HEK293 (cell line): ENCODE data around the gene SLC25A41.

Experiments used
- CTCF ChIA-PET: fragments of 350-600 bp; formaldehyde crosslinking; extraction: SDS; loops from one replicate; lab custom pipeline; 2021; ENCODE audit warnings: antibody characterized with exemption; lab: Yijun Ruan, JAX
- POLR2A ChIA-PET: fragments of 300-600 bp; formaldehyde crosslinking; extraction: SDS; loops from one replicate; lab custom pipeline; 2020; ENCODE audit warnings: antibody characterized with exemption, inconsistent platforms; lab: Yijun Ruan, JAX
- H3K27ac ChIP-seq: fragments of 200-500 bp; sonication (Bioruptor generic); 2 replicates; pipeline ENCODE4 v1.5.1; 2014; ENCODE audit warnings: low read depth, low read length, control low read depth, inconsistent platforms; ENCODE audit errors: extremely low read depth
- H3K36me3 ChIP-seq, 2 experiments: fragments of 200-500 bp in 1 of 2; sonication (Bioruptor generic) in 1 of 2; 1 replicate in 1 of 2; 2 replicates in 1 of 2; pipeline ENCODE4 v1.5.1; 2014 to 2017; ENCODE audit warnings: inconsistent platforms in 2 of 2, low read length in 2 of 2; ENCODE audit not compliant: control insufficient read depth in 2 of 2, insufficient read depth in 1 of 2
- H3K4me1 ChIP-seq: fragments of 200-500 bp; sonication (Bioruptor generic); 2 replicates; pipeline ENCODE4 v1.5.1; 2014; ENCODE audit warnings: mild to moderate bottlenecking, low read length, inconsistent platforms; ENCODE audit not compliant: control insufficient read depth, insufficient read depth
- H3K4me3 ChIP-seq: 2 replicates; pipeline ENCODE4 v1.5.1; 2011; ENCODE audit warnings: low read depth, mild to moderate bottlenecking, control low read depth, low read length, moderate library complexity
- H3K9me3 ChIP-seq: fragments of 200-500 bp; sonication (Bioruptor generic); 2 replicates; pipeline ENCODE4 v1.5.1; 2014; ENCODE audit warnings: low read depth, low read length, inconsistent platforms; ENCODE audit not compliant: control insufficient read depth, insufficient read depth
- MYNN ChIP-seq: fragments of 450-650 bp; formaldehyde crosslinking; IDR thresholded peaks from 2 replicates; pipeline ENCODE4 v1.5.1; 2016; ENCODE audit warnings: missing biosample characterization, missing genetic modification characterization, borderline replicate concordance
- PRDM2 ChIP-seq: fragments of 450-650 bp; formaldehyde crosslinking; IDR thresholded peaks from 2 replicates; pipeline ENCODE4 v1.5.1; 2016; ENCODE audit warnings: missing biosample characterization, missing genetic modification characterization, borderline replicate concordance
- SALL2 ChIP-seq: fragments of 450-650 bp; formaldehyde crosslinking; IDR thresholded peaks from 2 replicates; pipeline ENCODE4 v1.5.0; 2017; ENCODE audit warnings: missing biosample characterization, mild to moderate bottlenecking, missing genetic modification characterization, borderline replicate concordance
- ZBTB7A ChIP-seq: fragments of 450-650 bp; formaldehyde crosslinking; IDR thresholded peaks from 2 replicates; pipeline ENCODE4 v1.5.1; 2016; ENCODE audit warnings: low read depth, missing biosample characterization, missing genetic modification characterization
- ZBTB8A ChIP-seq: fragments of 450-650 bp; formaldehyde crosslinking; IDR thresholded peaks from 2 replicates; pipeline ENCODE4 v1.5.1; 2016; ENCODE audit warnings: missing biosample characterization, missing genetic modification characterization
- ZIC2 ChIP-seq: fragments of 450-650 bp; formaldehyde crosslinking; IDR thresholded peaks from 2 replicates; pipeline ENCODE4 v1.5.1; 2016; ENCODE audit warnings: missing biosample characterization, missing genetic modification characterization
- ZNF10 ChIP-seq: fragments of 450-650 bp; formaldehyde crosslinking; IDR thresholded peaks from 2 replicates; pipeline ENCODE4 v1.5.1; 2017; ENCODE audit warnings: missing biosample characterization, missing genetic modification characterization
- ZNF112 ChIP-seq: fragments of 450-650 bp; formaldehyde crosslinking; IDR thresholded peaks from 2 replicates; pipeline ENCODE4 v1.5.0; 2017; ENCODE audit warnings: missing biosample characterization, missing genetic modification characterization
- ZNF146 ChIP-seq: fragments of 450-650 bp; formaldehyde crosslinking; IDR thresholded peaks from 2 replicates; pipeline ENCODE4 v1.5.1; 2016; ENCODE audit warnings: missing biosample characterization, missing genetic modification characterization
- ZNF155 ChIP-seq: fragments of 450-650 bp; formaldehyde crosslinking; IDR thresholded peaks from 2 replicates; pipeline ENCODE4 v1.5.1; 2016; ENCODE audit warnings: missing biosample characterization, missing genetic modification characterization
- ZNF302 ChIP-seq: fragments of 450-650 bp; formaldehyde crosslinking; IDR thresholded peaks from 2 replicates; pipeline ENCODE4 v1.5.1; 2016; ENCODE audit warnings: missing biosample characterization, missing genetic modification characterization, low read depth
- ZNF404 ChIP-seq: fragments of 450-650 bp; formaldehyde crosslinking; IDR thresholded peaks from 2 replicates; pipeline ENCODE4 v1.5.1; 2017; ENCODE audit warnings: missing biosample characterization, missing genetic modification characterization
- ZNF423 ChIP-seq: fragments of 450-650 bp; formaldehyde crosslinking; IDR thresholded peaks from 2 replicates; pipeline ENCODE4 v1.5.1; 2016; ENCODE audit warnings: missing biosample characterization, missing genetic modification characterization
- ZNF501 ChIP-seq: fragments of 450-650 bp; formaldehyde crosslinking; IDR thresholded peaks from 2 replicates; pipeline ENCODE4 v1.5.1; 2016; ENCODE audit warnings: missing biosample characterization, missing genetic modification characterization
- ZNF521 ChIP-seq: fragments of 450-650 bp; formaldehyde crosslinking; IDR thresholded peaks from 2 replicates; pipeline ENCODE4 v1.5.1; 2017; ENCODE audit warnings: missing biosample characterization, mild to moderate bottlenecking, missing genetic modification characterization
- ZNF558 ChIP-seq: fragments of 450-650 bp; formaldehyde crosslinking; IDR thresholded peaks from 2 replicates; pipeline ENCODE4 v1.5.1; 2016; ENCODE audit warnings: missing biosample characterization, missing genetic modification characterization
- ZNF600 ChIP-seq: fragments of 450-650 bp; formaldehyde crosslinking; IDR thresholded peaks from 2 replicates; pipeline ENCODE4 v1.5.1; 2016; ENCODE audit warnings: missing biosample characterization, missing genetic modification characterization
- ZNF610 ChIP-seq: fragments of 450-650 bp; formaldehyde crosslinking; IDR thresholded peaks from 2 replicates; pipeline ENCODE4 v1.5.1; 2016; ENCODE audit warnings: missing biosample characterization, missing genetic modification characterization, borderline replicate concordance
- ZNF629 ChIP-seq: fragments of 450-650 bp; formaldehyde crosslinking; IDR thresholded peaks from 2 replicates; pipeline ENCODE4 v1.5.1; 2017; ENCODE audit warnings: missing biosample characterization, missing genetic modification characterization
- ZNF654 ChIP-seq: fragments of 450-650 bp; formaldehyde crosslinking; IDR thresholded peaks from 2 replicates; pipeline ENCODE4 v1.5.1; 2016; ENCODE audit warnings: low read depth, missing biosample characterization, missing genetic modification characterization
- ZNF677 ChIP-seq: fragments of 450-650 bp; IDR thresholded peaks from 2 replicates; pipeline ENCODE4 v1.5.0; 2018; ENCODE audit warnings: missing biosample characterization, mild to moderate bottlenecking, missing genetic modification characterization, moderate library complexity
- ZNF704 ChIP-seq: fragments of 450-650 bp; formaldehyde crosslinking; IDR thresholded peaks from 2 replicates; pipeline ENCODE4 v1.5.1; 2016; ENCODE audit warnings: missing biosample characterization, missing genetic modification characterization
- ZNF785 ChIP-seq: fragments of 450-650 bp; formaldehyde crosslinking; IDR thresholded peaks from 2 replicates; pipeline ENCODE4 v1.5.1; 2016; ENCODE audit warnings: missing biosample characterization, missing genetic modification characterization
- ZNF843 ChIP-seq: fragments of 450-650 bp; formaldehyde crosslinking; IDR thresholded peaks from 2 replicates; pipeline ENCODE4 v1.5.1; 2016; ENCODE audit warnings: missing biosample characterization, missing genetic modification characterization
- ZSCAN18 ChIP-seq: fragments of 450-650 bp; formaldehyde crosslinking; IDR thresholded peaks from 2 replicates; pipeline ENCODE4 v1.5.1; 2016; ENCODE audit warnings: missing biosample characterization, missing genetic modification characterization

SLC25A41 gene

GRCh38 chr19:6475321-6476108, 42.0 kb upstream of the SLC25A41 start:
- no peaks in the 10 kb centered on the region for H3K36me3 ChIP-seq
- ChIA-PET POLR2A (interaction anchor here (1.5 kb wide), 1 partner anchor 51 kb away, joined by 8 read pairs; the partner anchor contains the start of gene KHSRP), CTCF (interaction anchor here (0.7 kb wide), 1 partner anchor 156 kb away, joined by 3 read pairs; no protein-coding TSS in a partner anchor)
- H3K27ac ChIP-seq = no peak overlapping the region
- H3K9me3 ChIP-seq = no peaks in the 10 kb centered on the region
- no peaks in the 10 kb centered on the region for H3K4me1 ChIP-seq
- TF ChIP-seq ZNF629 (tag by site-specific recombination) (no peak), ZBTB8A (tag by site-specific recombination) (no peak), SALL2 (no peak), ZNF521 (no peak), PRDM2 (no peak), ZNF610 (tag by site-specific recombination) (no peak), ZNF10 (no peak), ZNF155 (tag by site-specific recombination) (no peak), ZNF843 (tag by site-specific recombination) (no peak), ZNF785 (no peak), ZNF302 (tag by site-specific recombination) (no peak)
- no peak overlapping the region for H3K4me3 ChIP-seq

GRCh38 chr19:6473647-6474046, 40.1 kb upstream of the SLC25A41 start:
- Histone ChIP-seq H3K9me3 (no peaks in the 10 kb centered on the region), H3K4me3 (no peak overlapping the region), H3K27ac (no peak overlapping the region)
- POLR2A ChIA-PET = no interaction called here
- CTCF ChIA-PET = interaction anchor here (1.3 kb wide), 1 partner anchor 390 kb away, joined by 6 read pairs; no protein-coding TSS in a partner anchor
- TF ChIP-seq ZNF677 (tag by site-specific recombination) (no peak), ZNF704 (no peak)
- TF ChIP-seq, all 188 proteins: peak for 0
- Histone ChIP-seq H3K36me3 (no peaks in the 10 kb centered on the region), H3K4me1 (no peaks in the 10 kb centered on the region)

- no peak overlapping the region for H3K27ac ChIP-seq
- CTCF ChIA-PET = interaction anchor here (0.6 to 1.3 kb wide), 3 partner anchors 15 to 391 kb away, joined by 3 to 6 read pairs (median 3); no protein-coding TSS in a partner anchor
- POLR2A ChIA-PET = no interaction called here
- no peaks in the 10 kb centered on the region for H3K9me3 ChIP-seq
- no peaks in the 10 kb centered on the region for H3K36me3 ChIP-seq
- H3K4me1 ChIP-seq = no peaks in the 10 kb centered on the region
- no peak overlapping the region for H3K4me3 ChIP-seq
- TF ChIP-seq ZNF600 (tag by site-specific recombination) (no peak), ZNF785 (no peak), ZNF423 (no peak), ZNF146 (tag by site-specific recombination) (no peak), ZIC2 (tag by site-specific recombination) (no peak), ZNF558 (tag by site-specific recombination) (no peak), ZBTB7A (no peak), ZNF654 (tag by site-specific recombination) (no peak), ZNF404 (tag by site-specific recombination) (no peak), ZNF112 (tag by site-specific recombination) (no peak), ZNF501 (tag by site-specific recombination) (no peak), MYNN (no peak), ZSCAN18 (tag by site-specific recombination) (no peak)
Observed at GRCh38 chr19:6472713-6473112, 39.1 kb upstream of the SLC25A41 start.
